Activated T-helper 1 cell treated with anti-CD3 and anti-CD28 coated beads, Interleukin-2, amount 50 U/mL, for 16 hours (primary cell): ENCODE measurements around the gene CACNA1D.

ENCODE experiments used
- DNase-seq, 2 donors: peaks; one replicate each; pipeline ENCODE4 v3.0.0-alpha.2; 2020; ENCODE audit warnings: low read depth in 1 of 2, low spot score in 1 of 2

Gene CACNA1D

DNA sequence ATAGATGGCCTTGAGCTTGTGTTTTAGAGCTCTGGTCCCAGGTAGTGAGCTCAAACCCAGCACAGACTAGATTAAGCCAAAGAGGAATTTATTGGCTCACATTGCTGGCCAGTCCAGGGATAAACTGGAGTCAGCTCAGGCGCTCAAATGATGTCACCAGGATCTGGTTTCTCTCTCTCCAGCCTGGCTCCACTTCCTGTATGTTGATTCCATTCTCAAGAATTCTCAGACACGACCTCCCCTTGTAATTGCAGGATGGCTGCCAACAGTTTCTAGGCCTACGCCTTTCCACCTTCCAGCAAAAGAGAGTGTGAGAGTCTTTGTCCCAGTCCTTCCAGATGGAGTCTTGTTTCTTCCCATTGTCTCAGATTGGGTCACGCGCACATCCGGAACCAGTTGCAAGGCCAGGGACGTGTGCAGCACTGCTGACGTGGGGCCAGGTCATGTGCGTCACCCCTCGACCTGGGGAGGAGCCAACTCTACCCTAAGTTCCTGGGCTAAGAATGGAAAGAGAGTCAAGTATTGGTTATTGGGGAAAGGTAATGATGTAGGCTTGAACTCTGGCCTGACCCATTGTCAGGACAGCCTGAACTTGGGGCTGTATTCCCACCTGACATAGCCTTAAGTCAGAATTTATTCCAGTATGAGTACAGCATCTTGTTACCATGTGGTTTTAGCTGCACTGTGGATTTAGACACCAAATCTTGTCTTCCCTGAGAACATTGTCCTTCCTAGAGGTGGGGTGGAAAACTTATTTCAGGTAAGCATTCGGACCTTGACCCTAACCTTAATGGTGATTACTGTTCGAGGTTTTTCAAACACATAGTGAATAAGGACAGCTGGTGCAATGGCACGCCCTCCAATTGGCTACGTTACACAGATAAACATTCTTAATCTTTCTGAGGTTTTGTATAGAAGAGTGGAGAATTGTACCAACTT is 31.6 kb downstream of the CACNA1D start:
- no peak for DNase-seq

- no peak for DNase-seq
These were observed 32.3 kb downstream of the CACNA1D start for GRCh38 chr3:53526704-53527055.

- no peak for DNase-seq
These were observed 35.8 kb downstream of the CACNA1D start for GRCh38 chr3:53530205-53530604.

- DNase-seq = no peak
These were observed 37.3 kb downstream of the CACNA1D start for GRCh38 chr3:53531749-53532148.

DNA sequence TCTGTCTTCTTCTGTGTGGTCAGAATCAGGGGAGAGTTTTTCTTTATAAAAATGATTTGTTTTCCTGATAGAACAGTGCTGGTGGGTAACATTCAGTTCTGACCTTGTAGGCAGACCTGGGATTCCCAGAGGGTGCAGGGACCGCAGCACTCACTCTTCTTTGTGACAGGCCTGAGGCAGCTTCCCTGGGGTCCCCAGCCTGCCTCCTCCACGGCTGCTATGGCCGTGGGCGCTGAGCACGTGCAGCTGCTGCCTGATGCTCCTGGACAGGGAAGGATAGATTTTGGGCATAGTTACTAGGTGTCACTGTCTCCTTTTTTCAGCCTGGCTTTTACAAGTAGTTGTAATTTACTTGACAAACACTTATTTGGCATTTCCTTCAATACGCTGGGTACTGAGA is 39.1 kb downstream of the CACNA1D start:
- no peak for DNase-seq

- no peak for DNase-seq
These were observed 39.8 kb downstream of the CACNA1D start for GRCh38 chr3:53534216-53534615.

GRCh38 chr3:53534676-53535400 is 40.4 kb downstream of the CACNA1D start:
- DNase-seq = no peak

GRCh38 chr3:53536282-53536681 is 41.9 kb downstream of the CACNA1D start:
- no peak for DNase-seq

DNA sequence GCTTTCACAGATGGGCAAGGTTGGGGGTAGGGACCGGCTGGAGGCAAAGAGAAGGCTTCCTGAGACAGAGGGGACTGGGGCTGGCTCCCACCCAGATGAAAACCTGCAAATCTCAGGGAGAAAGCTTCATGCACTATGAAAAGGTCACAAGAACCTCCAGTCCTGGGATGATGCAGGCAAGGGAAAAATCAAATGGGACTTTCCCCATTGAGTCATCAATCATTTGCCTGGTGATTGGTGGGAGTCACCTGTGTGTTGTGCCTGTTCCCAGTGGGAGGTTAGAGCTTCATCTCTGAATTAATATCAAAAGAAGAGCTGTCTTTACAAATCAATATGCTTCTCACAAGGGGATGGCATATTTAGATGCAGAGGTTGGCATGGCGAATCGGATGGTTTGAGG is 49.9 kb downstream of the CACNA1D start:
- DNase-seq = no peak

DNA sequence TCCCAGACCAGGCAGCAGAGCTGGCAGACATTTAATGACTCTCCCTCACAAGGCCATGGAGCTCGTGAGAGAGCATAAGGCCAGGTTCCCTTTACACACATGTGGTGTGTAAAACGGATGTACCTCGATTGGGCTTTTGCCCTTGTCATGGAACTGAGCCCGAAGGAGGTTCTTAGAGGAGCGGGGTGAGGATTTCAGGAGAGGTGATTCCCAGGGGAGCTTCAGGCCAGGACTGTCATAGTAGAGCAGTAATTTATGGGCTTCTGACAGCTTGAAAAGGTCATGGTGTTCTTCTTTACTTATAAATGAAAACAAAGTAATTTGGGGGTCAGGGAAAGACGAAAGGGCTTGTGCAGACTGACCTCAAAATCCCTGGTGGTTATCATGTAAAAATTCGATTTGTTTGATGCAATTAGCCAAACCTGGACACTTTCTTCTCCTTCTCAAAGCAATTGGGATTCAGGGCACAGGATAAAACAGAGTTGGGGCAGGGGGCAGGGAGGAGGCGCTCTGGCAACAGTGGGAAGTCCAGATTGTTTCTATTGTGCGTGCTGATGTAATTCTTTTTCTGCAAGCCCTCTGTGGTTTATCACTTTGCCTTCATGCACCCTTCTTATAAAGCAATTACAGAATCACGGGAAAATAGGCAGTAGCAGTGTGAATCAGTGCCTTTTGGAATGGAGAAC is 51.0 kb downstream of the CACNA1D start:
- no peak for DNase-seq

DNA sequence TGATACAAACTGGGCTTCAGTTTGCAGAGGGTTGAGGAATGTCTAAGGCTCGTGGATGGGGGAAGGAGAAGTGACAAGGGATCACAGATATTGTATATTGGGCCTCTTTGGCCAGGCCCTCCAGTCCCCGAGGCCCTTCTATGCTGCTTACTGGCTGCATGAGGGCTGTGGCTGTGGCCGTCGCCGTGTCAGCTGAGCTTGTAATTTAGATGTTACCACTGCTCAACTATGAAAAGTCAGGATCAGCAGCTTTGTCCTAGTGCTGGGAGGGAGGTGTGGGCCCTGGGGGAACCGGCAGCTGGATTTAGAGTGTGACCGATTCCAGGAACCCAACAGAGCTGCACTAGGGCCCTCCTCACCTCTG is 51.6 kb downstream of the CACNA1D start:
- DNase-seq = no peak

DNA sequence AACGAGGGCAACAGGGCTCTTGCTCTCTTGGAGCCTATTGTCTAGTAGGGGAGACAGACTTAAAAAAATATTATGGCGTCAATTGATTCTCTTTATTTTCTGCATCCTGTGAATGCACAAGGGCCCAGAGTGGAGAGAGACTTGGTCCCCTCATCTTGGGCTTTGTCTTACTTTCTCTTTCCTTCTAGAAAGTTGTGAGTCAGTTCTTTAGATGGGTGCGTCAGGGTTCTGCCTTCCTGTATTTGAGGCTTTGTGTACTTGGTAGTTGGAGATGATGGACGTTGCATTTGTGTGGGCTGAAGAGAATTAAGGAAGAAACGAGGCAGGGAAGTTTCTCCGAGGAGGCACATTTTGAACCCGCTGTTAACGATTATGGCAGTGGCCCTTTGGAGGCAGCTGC is 52.9 kb downstream of the CACNA1D start:
- DNase-seq = no peak

GRCh38 chr3:53550005-53550620 is 55.7 kb downstream of the CACNA1D start:
- DNase-seq = no peak

DNA sequence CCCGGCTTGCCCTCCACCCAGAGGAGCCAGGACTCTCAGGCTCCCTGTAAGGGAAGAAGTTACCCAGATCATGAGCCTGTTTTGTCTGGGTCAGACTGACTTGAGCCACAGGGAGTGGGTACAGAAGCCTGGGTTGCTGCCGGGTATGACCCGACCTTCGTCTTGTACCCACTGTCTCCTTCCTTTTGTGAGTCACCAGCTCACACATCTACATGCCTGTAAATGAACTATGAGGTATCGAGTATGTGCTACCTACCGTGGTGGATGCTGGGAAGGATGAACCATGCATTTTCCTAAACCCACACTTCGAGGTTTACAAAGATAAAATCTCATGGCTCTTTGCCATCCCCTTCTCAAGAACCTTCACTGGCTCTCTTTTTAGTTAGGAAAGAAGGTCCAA is 56.9 kb downstream of the CACNA1D start:
- DNase-seq = no peak

DNA sequence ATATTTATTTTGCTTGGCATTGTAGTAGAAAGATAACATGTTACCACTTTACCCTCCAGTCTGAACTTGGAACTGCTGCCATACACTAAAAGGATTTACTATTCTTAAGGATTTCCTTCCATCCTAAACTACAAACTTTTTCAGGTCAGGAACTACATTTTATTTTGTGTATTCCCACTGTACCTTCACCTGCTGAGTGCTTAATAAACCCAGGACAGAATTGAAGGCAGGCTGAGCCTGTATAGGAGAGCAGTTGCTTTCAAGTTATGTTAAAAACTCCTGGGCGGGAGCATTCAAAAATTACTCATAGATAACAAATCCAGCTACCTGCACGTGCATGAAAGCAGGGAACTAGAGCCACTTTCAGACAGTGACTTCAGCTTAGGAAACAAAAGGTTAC is 58.3 kb downstream of the CACNA1D start:
- no peak for DNase-seq

- no peak for DNase-seq
These were observed 58.8 kb downstream of the CACNA1D start for GRCh38 chr3:53553200-53553599.

DNA sequence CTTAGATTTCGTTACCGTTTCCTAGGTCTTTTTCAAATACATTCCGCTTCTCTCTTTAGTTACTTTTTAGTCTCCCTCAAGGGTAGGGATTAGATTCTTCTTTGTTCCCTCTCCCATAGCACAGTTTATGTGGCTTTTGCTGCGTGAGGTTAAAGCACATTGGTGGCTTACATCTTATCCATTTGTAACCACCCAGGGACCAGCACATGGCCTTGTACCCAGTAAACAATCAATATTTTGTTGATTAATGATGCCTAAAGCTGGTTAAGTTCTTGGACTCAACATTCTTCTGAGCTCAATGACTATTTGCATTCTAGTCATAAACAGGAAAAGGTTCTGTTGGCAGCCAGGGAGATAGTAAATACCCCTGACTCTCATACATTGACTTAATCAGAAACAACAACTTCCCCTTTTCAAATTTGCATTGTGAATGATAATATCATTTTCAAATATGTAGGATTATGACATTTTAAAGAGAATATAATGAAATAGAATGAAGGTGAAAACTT is 60.2 kb downstream of the CACNA1D start:
- no peak for DNase-seq

GRCh38 chr3:53555068-53555588 is 60.7 kb downstream of the CACNA1D start:
- no peak for DNase-seq

- no peak for DNase-seq
These were observed 72.2 kb downstream of the CACNA1D start for GRCh38 chr3:53566461-53567145.

- no peak for DNase-seq
These were observed 75.7 kb downstream of the CACNA1D start for GRCh38 chr3:53570081-53570480.

DNA sequence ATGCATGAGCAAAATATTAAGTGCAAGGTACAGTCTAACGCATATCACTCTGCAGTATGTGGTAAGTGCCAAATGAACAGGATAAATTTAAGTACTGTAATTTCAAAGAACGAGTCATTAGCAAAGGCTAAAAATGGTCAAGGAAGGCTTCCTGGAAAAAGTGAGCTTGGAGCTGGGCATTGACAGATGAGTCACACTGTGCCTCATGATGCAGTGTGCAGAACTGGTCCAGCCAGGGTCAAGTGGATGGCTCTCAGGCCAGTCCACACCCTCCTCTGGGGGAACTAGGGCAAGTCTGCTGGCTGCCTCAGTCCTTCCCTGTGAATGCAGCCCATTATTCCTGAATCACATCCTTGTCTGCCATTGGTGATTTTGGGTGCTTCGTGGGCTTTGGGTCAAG is 76.3 kb downstream of the CACNA1D start:
- DNase-seq = no peak
